Testis (tissue), 3 donors: ENCODE results near the gene KRTAP9-2. TPM values are rescaled to one million over a fixed set of nuclear protein-coding genes. Genes with fewer than 3 reads are reported as not detected.
"Not testable (repeated sequence)": the region's sequence is repeated elsewhere in the genome, so short reads cannot be mapped to it uniquely, and the experiment has no call there.

Experiments used
- DNase-seq: peaks from one replicate; pipeline ENCODE4 v3.0.0-alpha.2; 2019
- H3K27ac ChIP-seq, 2 donors: fragments of 200-600 bp; sonication (generic); one replicate each; pipeline ENCODE4 v1.5.1; 2019
- H3K27me3 ChIP-seq: fragments of 200-600 bp; sonication (generic); one replicate; pipeline ENCODE4 v1.5.1; 2019
- H3K36me3 ChIP-seq: fragments of 200-600 bp; sonication (generic); one replicate; pipeline ENCODE4 v1.5.1; 2017; ENCODE audit warnings: low read depth; ENCODE audit errors: missing control alignments
- H3K4me1 ChIP-seq: fragments of 200-600 bp; sonication (generic); one replicate; pipeline ENCODE4 v1.5.1; 2019
- H3K4me3 ChIP-seq, 2 donors: fragments of 200-600 bp; sonication (generic); one replicate each; pipeline ENCODE4 v1.5.1; 2017 to 2019
- H3K9me3 ChIP-seq: fragments of 200-600 bp; sonication (generic); one replicate; pipeline ENCODE4 v1.5.1; 2017
- POLR2A ChIP-seq: fragments of 450-650 bp; IDR thresholded peaks from one replicate; pipeline ENCODE4 v1.6.1; 2017; ENCODE audit warnings: antibody characterized with exemption, mild to moderate bottlenecking, moderate library complexity
- WGBS, 2 donors: methylation state at CpG; one replicate each; pipeline ENCODE4 v1.1.5; 2018; 5-methylcytosine and 5-hydroxymethylcytosine counted together
- intact Hi-C: fragments of 100-400 bp; cut with DNase I; formaldehyde crosslinking; loops from one replicate; pipeline ENCODE4 v1.15.1; 2023; ENCODE audit warnings: low total_unique reads
- polyA plus RNA-seq: library from polyadenylated mRNA; stranded (reverse); fragments of 350-450 nt; fragmentation: Illumina TruSeq; extraction: RNeasy Lipid Tissue Mini Kit (QIAGEN cat#74804); gene quantifications from one replicate; pipeline ENCODE4 v1.2.3, GENCODE V29; 2014; ENCODE audit warnings: low read depth, low replicate concordance; ENCODE audit not compliant: insufficient read depth
- total RNA-seq, 2 donors: library from RNA; depleted of rRNA; stranded (reverse); fragments of >200 nt; gene quantifications; one replicate each; pipeline ENCODE4 v1.2.3, GENCODE V29; 2016
- TF ChIP-seq, protein P1 (sequence below), 3 experiments: fragments of 450-650 bp in 2 of 3; fragments of 200-600 bp in 1 of 3; sonication (generic) in 1 of 3; IDR thresholded peaks; one replicate each; pipeline ENCODE4 v1.5.1; 2016 to 2019; ENCODE audit warnings: antibody characterized with exemption in 3 of 3, mild to moderate bottlenecking in 2 of 3, moderate library complexity in 1 of 3

The KRTAP9-2 gene
- total and polyA plus RNA-seq, 3 donors from 2014 or later: not detected

DNA sequence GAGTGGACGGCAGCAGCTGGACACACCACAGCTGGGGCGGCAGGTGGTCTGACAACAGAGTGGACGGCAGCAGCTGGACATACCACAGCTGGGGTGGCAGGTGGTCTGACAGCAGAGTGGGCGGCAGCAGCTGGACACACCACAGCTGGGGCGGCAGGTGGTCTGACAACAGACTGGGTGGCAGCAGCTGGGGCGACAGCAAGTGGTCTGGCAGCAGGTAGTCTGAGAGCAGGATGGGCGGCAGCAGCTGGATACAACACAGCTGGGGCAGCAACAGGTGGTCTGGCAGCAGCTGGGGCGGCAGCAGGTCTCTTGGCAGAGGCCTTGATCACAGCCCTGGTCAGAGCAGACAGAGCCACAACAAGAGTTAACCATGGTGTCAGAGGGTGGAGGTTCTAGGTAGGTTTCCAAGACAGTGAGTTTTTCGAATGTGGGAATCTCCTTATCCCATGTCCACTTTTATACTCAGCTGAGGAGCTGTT is 41.9 kb upstream of the KRTAP9-2 start, which contains the start of gene KRTAP4-1:
TSS of gene KRTAP4-1 (minus strand) at position 432 of the 482 bp plus-strand sequence. CDS start at position 375, 57 bp downstream.
- intact Hi-C loops: no loop called here
- no peaks in the 10 kb centered on the region for H3K9me3 ChIP-seq
- no peak within 1 kb of the TSS for H3K27ac ChIP-seq
- no peak for TF ChIP-seq POLR2A
- TF ChIP-seq, protein P1, sequence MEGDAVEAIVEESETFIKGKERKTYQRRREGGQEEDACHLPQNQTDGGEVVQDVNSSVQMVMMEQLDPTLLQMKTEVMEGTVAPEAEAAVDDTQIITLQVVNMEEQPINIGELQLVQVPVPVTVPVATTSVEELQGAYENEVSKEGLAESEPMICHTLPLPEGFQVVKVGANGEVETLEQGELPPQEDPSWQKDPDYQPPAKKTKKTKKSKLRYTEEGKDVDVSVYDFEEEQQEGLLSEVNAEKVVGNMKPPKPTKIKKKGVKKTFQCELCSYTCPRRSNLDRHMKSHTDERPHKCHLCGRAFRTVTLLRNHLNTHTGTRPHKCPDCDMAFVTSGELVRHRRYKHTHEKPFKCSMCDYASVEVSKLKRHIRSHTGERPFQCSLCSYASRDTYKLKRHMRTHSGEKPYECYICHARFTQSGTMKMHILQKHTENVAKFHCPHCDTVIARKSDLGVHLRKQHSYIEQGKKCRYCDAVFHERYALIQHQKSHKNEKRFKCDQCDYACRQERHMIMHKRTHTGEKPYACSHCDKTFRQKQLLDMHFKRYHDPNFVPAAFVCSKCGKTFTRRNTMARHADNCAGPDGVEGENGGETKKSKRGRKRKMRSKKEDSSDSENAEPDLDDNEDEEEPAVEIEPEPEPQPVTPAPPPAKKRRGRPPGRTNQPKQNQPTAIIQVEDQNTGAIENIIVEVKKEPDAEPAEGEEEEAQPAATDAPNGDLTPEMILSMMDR (IDR thresholded peaks at IDR 0.05): no peak
- 63 to 70% methylated on average over 6 to 9 of the region's 9 CpGs for WGBS, 2 donors
- no peaks in the 10 kb centered on the region for H3K36me3 ChIP-seq
- H3K27me3 ChIP-seq: no peaks in the 10 kb centered on the region
- no peaks in the 10 kb centered on the region for H3K4me1 ChIP-seq
- no peak for DNase-seq
- H3K4me3 ChIP-seq: no peak within 1 kb of the TSS

DNA sequence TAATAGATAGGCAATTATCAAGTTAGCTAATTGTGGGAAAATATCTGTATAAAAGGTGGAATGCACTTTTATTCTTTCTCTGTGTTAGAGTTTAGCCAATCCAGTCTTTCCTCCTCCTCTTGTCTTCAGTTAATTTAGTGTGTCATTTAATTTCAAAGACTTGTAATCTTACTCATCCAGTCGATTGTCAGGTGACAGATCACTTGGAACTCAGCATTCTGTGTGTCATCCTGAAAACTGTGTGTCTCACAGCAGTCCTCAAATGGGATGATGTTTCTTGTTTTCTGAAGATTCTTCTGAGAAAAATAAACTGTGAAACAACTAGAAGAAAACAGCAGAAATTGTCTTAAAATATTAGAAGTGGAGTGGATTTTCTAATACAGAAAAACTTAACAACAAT is 41.4 kb upstream of the KRTAP9-2 start:
- intact Hi-C loops: no loop called here
- DNase-seq: no peak
- 58 to 72% methylated on average over 1 of the region's 1 CpG for WGBS, 2 donors
- no peak for TF ChIP-seq POLR2A
- TF ChIP-seq, protein P1 (IDR thresholded peaks at IDR 0.05): no peak
- no peak overlapping the region for H3K27ac ChIP-seq
- H3K4me1 ChIP-seq: no peaks in the 10 kb centered on the region
- H3K4me3 ChIP-seq: no peak overlapping the region
- no peaks in the 10 kb centered on the region for H3K9me3 ChIP-seq
- no peaks in the 10 kb centered on the region for H3K36me3 ChIP-seq
- no peaks in the 10 kb centered on the region for H3K27me3 ChIP-seq

- Histone ChIP-seq H3K27me3 (no peaks in the 10 kb centered on the region), H3K36me3 (no peaks in the 10 kb centered on the region), H3K9me3 (no peaks in the 10 kb centered on the region), H3K4me3 (no peak overlapping the region), H3K4me1 (no peaks in the 10 kb centered on the region), H3K27ac (no peak overlapping the region)
- intact Hi-C loops: no loop called here
- 85% methylated on average over 2 of the region's 2 CpGs; no CpG with 5 or more reads in 1 of the 2 donors for WGBS, 2 donors
- TF ChIP-seq, protein P1 (IDR thresholded peaks at IDR 0.05): no peak
- TF ChIP-seq POLR2A: no peak
- DNase-seq: no peak
Measured at GRCh38 chr17:41186872-41187271, 39.6 kb upstream of the KRTAP9-2 start.

DNA sequence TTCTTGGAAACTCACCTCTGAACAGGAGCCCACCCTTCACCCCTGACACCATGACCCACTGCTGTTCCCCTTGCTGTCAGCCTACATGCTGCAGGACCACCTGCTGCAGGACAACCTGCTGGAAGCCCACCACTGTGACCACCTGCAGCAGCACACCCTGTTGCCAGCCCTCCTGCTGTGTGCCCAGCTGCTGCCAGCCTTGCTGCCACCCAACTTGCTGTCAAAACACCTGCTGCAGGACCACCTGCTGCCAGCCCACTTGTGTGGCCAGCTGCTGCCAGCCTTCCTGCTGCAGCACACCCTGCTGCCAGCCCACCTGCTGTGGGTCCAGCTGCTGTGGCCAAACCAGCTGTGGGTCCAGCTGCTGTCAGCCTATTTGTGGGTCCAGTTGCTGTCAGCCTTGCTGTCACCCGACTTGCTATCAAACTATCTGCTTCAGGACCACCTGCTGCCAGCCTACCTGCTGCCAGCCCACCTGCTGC is 36.6 kb upstream of the KRTAP9-2 start, which contains the start of gene KRTAP9-1:
TSS of gene KRTAP9-1 (plus strand) at position 51 of the 482 bp plus-strand sequence. CDS start at position 51, 0 bp downstream.
- H3K4me3 ChIP-seq, H3K27me3 ChIP-seq, H3K27ac ChIP-seq, DNase-seq, H3K9me3 ChIP-seq, intact Hi-C loops, H3K4me1 ChIP-seq, H3K36me3 ChIP-seq: not testable (repeated sequence)
- WGBS, 2 donors: 50 to 86% methylated on average over 1 of the region's 1 CpG

DNA sequence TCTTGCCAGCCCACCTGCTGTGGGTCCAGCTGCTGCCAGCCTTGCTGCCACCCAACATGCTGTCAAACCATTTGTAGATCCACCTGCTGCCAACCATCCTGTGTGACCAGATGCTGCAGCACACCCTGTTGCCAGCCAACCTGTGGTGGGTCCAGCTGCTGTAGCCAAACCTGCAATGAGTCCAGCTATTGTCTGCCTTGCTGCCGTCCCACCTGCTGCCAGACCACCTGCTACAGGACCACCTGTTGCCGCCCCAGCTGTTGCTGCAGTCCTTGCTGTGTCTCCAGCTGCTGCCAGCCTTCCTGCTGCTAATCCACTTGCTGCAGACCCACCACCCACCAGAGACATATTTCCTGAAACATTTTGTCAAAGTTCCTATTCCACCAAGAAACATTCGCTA is 36.1 kb upstream of the KRTAP9-2 start:
- no peak for DNase-seq
- H3K36me3 ChIP-seq: no peaks in the 10 kb centered on the region
- intact Hi-C loops: no loop called here
- H3K4me1 ChIP-seq: no peaks in the 10 kb centered on the region
- 85 to 87% methylated on average over 3 of the region's 3 CpGs for WGBS, 2 donors
- no peaks in the 10 kb centered on the region for H3K9me3 ChIP-seq
- no peak overlapping the region for H3K4me3 ChIP-seq
- no peak overlapping the region for H3K27ac ChIP-seq
- no peaks in the 10 kb centered on the region for H3K27me3 ChIP-seq
- no peak for TF ChIP-seq POLR2A
- TF ChIP-seq, protein P1 (IDR thresholded peaks at IDR 0.05): no peak
